Stomach smooth muscle (tissue), 2 donors: ENCODE results near the gene GMPR.
A peak's percentile ranks its signal among the peaks of the same experiment; 100 is the strongest.

Experiments
- H3K27ac ChIP-seq: one replicate; pipeline ENCODE4 v1.7.0; 2013; ENCODE audit warnings: mild to moderate bottlenecking, low read length, inconsistent platforms
- H3K27me3 ChIP-seq, 2 donors: one replicate each; pipeline ENCODE4 v1.7.0; 2013; ENCODE audit warnings: low read length in 2 of 2; ENCODE audit not compliant: insufficient read depth in 2 of 2, control insufficient read depth in 1 of 2
- H3K36me3 ChIP-seq, 2 donors: one replicate each; pipeline ENCODE4 v1.7.0; 2013; ENCODE audit warnings: low read length in 2 of 2; ENCODE audit not compliant: control insufficient read depth in 2 of 2, insufficient read depth in 2 of 2
- H3K4me1 ChIP-seq: one replicate; pipeline ENCODE4 v1.7.0; 2013; ENCODE audit warnings: low read length; ENCODE audit not compliant: control insufficient read depth, insufficient read depth
- H3K4me3 ChIP-seq, 2 donors: one replicate each; pipeline ENCODE4 v1.7.0; 2013; ENCODE audit warnings: low read length in 2 of 2
- H3K9ac ChIP-seq, 2 donors: one replicate each; pipeline ENCODE4 v1.7.0; 2013; ENCODE audit warnings: low read length in 2 of 2, mild to moderate bottlenecking in 1 of 2
- H3K9me3 ChIP-seq, 2 donors: one replicate each; pipeline ENCODE4 v1.7.0; 2013; ENCODE audit warnings: low read length in 2 of 2; ENCODE audit not compliant: control insufficient read depth in 2 of 2
- donor health status: healthy.
- donor health status: Pancreatic carcinoma.

The GMPR gene

GRCh38 chr6:16302721-16303552 is 64.5 kb downstream of the GMPR start:
- Histone ChIP-seq H3K9ac (no peak overlapping the region), H3K27ac (no peak overlapping the region), H3K36me3 (peaks cover 11 to 17% of the 10 kb centered on the region in 2 donors), H3K4me3 (no peak overlapping the region), H3K9me3 (no peaks in the 10 kb centered on the region), H3K4me1 (no peaks in the 10 kb centered on the region), H3K27me3 (no peaks in the 10 kb centered on the region)

GRCh38 chr6:16305246-16305725 is 66.9 kb downstream of the GMPR start:
- no peak overlapping the region for H3K4me3 ChIP-seq
- no peaks in the 10 kb centered on the region for H3K27me3 ChIP-seq
- no peak overlapping the region for H3K27ac ChIP-seq
- H3K9ac ChIP-seq = no peak overlapping the region
- peaks cover 5 to 12% of the 10 kb centered on the region in 2 donors for H3K36me3 ChIP-seq
- no peaks in the 10 kb centered on the region for H3K9me3 ChIP-seq
- no peaks in the 10 kb centered on the region for H3K4me1 ChIP-seq

GRCh38 chr6:16305788-16306187 is 67.4 kb downstream of the GMPR start:
- Histone ChIP-seq H3K4me3 (no peak overlapping the region), H3K36me3 (peaks cover 5 to 12% of the 10 kb centered on the region in 2 donors), H3K4me1 (no peaks in the 10 kb centered on the region), H3K9me3 (no peaks in the 10 kb centered on the region), H3K27me3 (no peaks in the 10 kb centered on the region), H3K27ac (no peak overlapping the region), H3K9ac (no peak overlapping the region)

- Histone ChIP-seq H3K27me3 (no peaks in the 10 kb centered on the region), H3K4me1 (no peaks in the 10 kb centered on the region), H3K4me3 (no peak overlapping the region), H3K9me3 (no peaks in the 10 kb centered on the region), H3K27ac (no peak overlapping the region), H3K36me3 (peaks cover 5 to 12% of the 10 kb centered on the region in 2 donors), H3K9ac (no peak overlapping the region)
These were observed 67.9 kb downstream of the GMPR start for GRCh38 chr6:16306334-16306733.

- Histone ChIP-seq H3K4me1 (no peaks in the 10 kb centered on the region), H3K27me3 (no peaks in the 10 kb centered on the region), H3K9ac (no peak overlapping the region), H3K4me3 (no peak overlapping the region), H3K36me3 (no peaks in the 10 kb centered on the region), H3K27ac (no peak overlapping the region), H3K9me3 (no peaks in the 10 kb centered on the region)
These were observed 73.4 kb downstream of the GMPR start for GRCh38 chr6:16311763-16312162.

- Histone ChIP-seq H3K9me3 (no peaks in the 10 kb centered on the region), H3K36me3 (no peaks in the 10 kb centered on the region), H3K4me1 (peaks cover 7% of the 10 kb centered on the region), H3K27me3 (no peaks in the 10 kb centered on the region), H3K9ac (no peak overlapping the region), H3K27ac (no peak overlapping the region), H3K4me3 (no peak overlapping the region)
These were observed 75.3 kb downstream of the GMPR start for GRCh38 chr6:16313732-16314131.

- Histone ChIP-seq H3K9me3 (no peaks in the 10 kb centered on the region), H3K9ac (no peak overlapping the region), H3K4me3 (no peak overlapping the region), H3K27me3 (no peaks in the 10 kb centered on the region), H3K36me3 (no peaks in the 10 kb centered on the region), H3K4me1 (peaks cover 9% of the 10 kb centered on the region), H3K27ac (no peak overlapping the region)
These were observed 75.9 kb downstream of the GMPR start for GRCh38 chr6:16314296-16314695.

GRCh38 chr6:16316741-16317251 is 78.4 kb downstream of the GMPR start:
- Histone ChIP-seq H3K36me3 (peaks cover 0 to 2% of the 10 kb centered on the region in 2 donors), H3K27me3 (no peaks in the 10 kb centered on the region)

GRCh38 chr6:16318538-16318937 is 80.2 kb downstream of the GMPR start:
- H3K4me1 ChIP-seq = peaks cover 40% of the 10 kb centered on the region
- H3K4me3 ChIP-seq = peak overlapping the region in 1 of 2 donors; percentile 40
- H3K9ac ChIP-seq = no peak overlapping the region
- peaks cover 0 to 2% of the 10 kb centered on the region in 2 donors for H3K36me3 ChIP-seq
- H3K9me3 ChIP-seq = no peaks in the 10 kb centered on the region
- H3K27me3 ChIP-seq = no peaks in the 10 kb centered on the region
- H3K27ac ChIP-seq = peak overlapping the region; percentile 46

More at GRCh38 chr6:16316741-16317251, 78.4 kb downstream of the GMPR start:
- Histone ChIP-seq H3K9me3 (no peaks in the 10 kb centered on the region), H3K9ac (no peak overlapping the region), H3K4me1 (peaks cover 30% of the 10 kb centered on the region), H3K27ac (no peak overlapping the region), H3K4me3 (no peak overlapping the region)

GRCh38 chr6:16318953-16319720 is 80.8 kb downstream of the GMPR start:
- H3K4me3 ChIP-seq = peak overlapping the region in 1 of 2 donors; percentile 40
- H3K27ac ChIP-seq = peak overlapping the region; percentile 46
- H3K9ac ChIP-seq = no peak overlapping the region
- H3K4me1 ChIP-seq = peaks cover 43% of the 10 kb centered on the region
- H3K36me3 ChIP-seq = peaks cover 0 to 2% of the 10 kb centered on the region in 2 donors
- no peaks in the 10 kb centered on the region for H3K9me3 ChIP-seq
- no peaks in the 10 kb centered on the region for H3K27me3 ChIP-seq
